Naive thymus-derived CD4-positive, alpha-beta T cell (primary cell): Measurements from ENCODE around the gene MLX. TPM values are rescaled to one million over a fixed set of nuclear protein-coding genes. Genes with fewer than 3 reads are reported as not detected.

Experiments
- ATAC-seq: fragments of 150-1000 bp; cut with Tn5 transposase; 2 replicates; pipeline ENCODE4 v1.10.0; 2021; ENCODE audit warnings: mild to moderate bottlenecking, moderate library complexity
- CTCF ChIA-PET: fragments of 350-600 bp; sonication (Branson Sonifier 250); formaldehyde crosslinking; loops from one replicate; lab custom pipeline; 2021; ENCODE audit warnings: antibody characterized with exemption; lab: Charles Lee
- POLR2A ChIA-PET: fragments of 350-600 bp; sonication (Branson Sonifier 250); formaldehyde crosslinking; loops from one replicate; lab custom pipeline; 2021; ENCODE audit warnings: antibody characterized with exemption, inconsistent platforms; lab: Charles Lee
- DNase-seq, 9 donors: peaks; one replicate each; pipeline versions ENCODE4 v3.0.0 to v3.0.0-alpha.2; 2020 to 2022; ENCODE audit warnings: mixed read lengths in 1 of 9
- H3K27ac ChIP-seq: one replicate; pipeline ENCODE4 v1.7.0; 2013; ENCODE audit warnings: mild to moderate bottlenecking, low read depth, low read length, moderate library complexity
- H3K27me3 ChIP-seq, 2 donors: one replicate each; pipeline ENCODE4 v1.7.0; 2013; ENCODE audit warnings: low read length in 2 of 2, mild to moderate bottlenecking in 2 of 2, moderate library complexity in 2 of 2; ENCODE audit not compliant: control insufficient read depth in 2 of 2, insufficient read depth in 2 of 2
- H3K36me3 ChIP-seq, 3 experiments: 1 replicate in 2 of 3; 2 replicates in 1 of 3; pipeline ENCODE4 v1.7.0; 2013; ENCODE audit warnings: low read length in 3 of 3, mild to moderate bottlenecking in 3 of 3, moderate library complexity in 1 of 3; ENCODE audit not compliant: insufficient read depth in 3 of 3, control insufficient read depth in 2 of 3
- H3K4me1 ChIP-seq, 2 donors: one replicate each; pipeline ENCODE4 v1.7.0; 2013; ENCODE audit warnings: low read length in 2 of 2, mild to moderate bottlenecking in 2 of 2, moderate library complexity in 1 of 2; ENCODE audit not compliant: control insufficient read depth in 2 of 2, insufficient read depth in 2 of 2
- H3K4me3 ChIP-seq: 2 replicates; pipeline ENCODE4 v1.7.0; 2013; ENCODE audit warnings: mild to moderate bottlenecking, low read length
- H3K9me3 ChIP-seq, 3 experiments: 1 replicate in 2 of 3; 2 replicates in 1 of 3; pipeline ENCODE4 v1.7.0; 2013; ENCODE audit warnings: low read length in 3 of 3; ENCODE audit not compliant: control insufficient read depth in 2 of 3
- H3K27ac Mint-ChIP-seq, 9 donors: one replicate each; pipeline ENCODE4 v1.8.0; 2020 to 2022; ENCODE audit warnings: mixed read lengths in 9 of 9, mild to moderate bottlenecking in 8 of 9, moderate library complexity in 5 of 9, inconsistent platforms in 2 of 9
- H3K27me3 Mint-ChIP-seq, 5 donors: one replicate each; pipeline ENCODE4 v1.8.0; 2021 to 2022; ENCODE audit warnings: mixed read lengths in 5 of 5, mild to moderate bottlenecking in 1 of 5
- H3K36me3 Mint-ChIP-seq, 5 donors: one replicate each; pipeline ENCODE4 v1.8.0; 2020 to 2022; ENCODE audit warnings: mixed read lengths in 5 of 5, mild to moderate bottlenecking in 3 of 5, inconsistent platforms in 1 of 5
- H3K4me1 Mint-ChIP-seq, 7 donors: one replicate each; pipeline ENCODE4 v1.8.0; 2020 to 2022; ENCODE audit warnings: mixed read lengths in 7 of 7, mild to moderate bottlenecking in 3 of 7, inconsistent platforms in 1 of 7
- H3K4me3 Mint-ChIP-seq, 10 donors: one replicate each; pipeline ENCODE4 v1.8.0; 2020 to 2022; ENCODE audit warnings: mild to moderate bottlenecking in 10 of 10, mixed read lengths in 10 of 10, moderate library complexity in 6 of 10, inconsistent platforms in 2 of 10
- H3K9me3 Mint-ChIP-seq, 11 donors: one replicate each; pipeline ENCODE4 v1.8.0; 2020 to 2022; ENCODE audit warnings: mixed read lengths in 11 of 11, mild to moderate bottlenecking in 4 of 11, inconsistent platforms in 1 of 11, moderate library complexity in 1 of 11
- intact Hi-C, 2 donors: fragments of 100-400 bp; cut with micrococcal nuclease; formaldehyde crosslinking; loops; one replicate each; pipeline ENCODE4 v1.15.1; 2023
- polyA plus RNA-seq, 2 donors: library from polyadenylated mRNA; unstranded; fragments of 300-500 nt; fragmentation: Illumina TruSeq; gene quantifications; one replicate each; pipeline ENCODE4 v1.2.3, GENCODE V29; 2021
- total RNA-seq, 6 experiments: library from RNA in 5 of 6; stranded (reverse) in 5 of 6; gene quantifications; 1 replicate in 5 of 6; 2 replicates in 1 of 6; pipeline ENCODE4 v1.2.3 and lab custom pipeline; 2021 to 2026

The MLX gene
- total and polyA plus RNA-seq, 7 experiments from 2014 or later, result 28.1 to 73.9 (median 50.1) TPM

DNA sequence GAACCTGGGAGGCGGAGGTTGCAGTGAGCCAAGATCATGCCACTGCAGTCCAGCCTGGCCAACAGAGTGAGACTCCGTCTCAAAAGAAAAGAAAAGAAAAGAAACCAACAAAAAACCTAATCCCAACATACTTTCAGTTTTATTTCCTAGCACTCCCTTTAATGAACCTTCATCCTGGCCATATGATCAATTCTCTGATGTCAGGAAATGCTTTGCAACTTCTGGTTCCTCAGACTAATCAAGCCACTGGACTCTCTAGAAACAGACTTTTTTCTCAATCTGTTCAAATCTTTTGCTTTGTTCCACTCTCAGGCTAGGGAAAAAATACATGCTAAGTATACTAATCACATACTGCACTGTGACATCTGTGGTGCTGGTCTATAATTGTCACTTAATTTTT lies 24.0 kb downstream of the MLX start:
- Mint-ChIP-seq H3K9me3 (peaks cover 0 to 1% (median 0%) of the 10 kb centered on the region in 11 donors), H3K27ac (no peak overlapping the region), H3K4me3 (no peak overlapping the region), H3K27me3 (no peaks in the 10 kb centered on the region), H3K36me3 (peaks cover 5 to 37% (median 13%) of the 10 kb centered on the region in 5 donors), H3K4me1 (peaks cover 6 to 29% (median 20%) of the 10 kb centered on the region in 7 donors)
- Histone ChIP-seq H3K27ac (no peak overlapping the region), H3K4me3 (no peak overlapping the region), H3K27me3 (no peaks in the 10 kb centered on the region), H3K36me3 (peaks cover 19 to 75% (median 28%) of the 10 kb centered on the region in 3 experiments), H3K9me3 (no peaks in the 10 kb centered on the region), H3K4me1 (no peaks in the 10 kb centered on the region)
- intact Hi-C loops, result no loop called here
- ChIA-PET CTCF (interaction anchor here (0.7 kb wide), 1 partner anchor 191 kb away, joined by 3 read pairs; no protein-coding TSS in a partner anchor), POLR2A (interaction anchor here (0.7 to 1.4 kb wide), 2 partner anchors 13 to 22 kb away, joined by 3 to 4 read pairs; no protein-coding TSS in a partner anchor)
- DNase-seq (no peak), ATAC-seq (no peak)

GRCh38 chr17:42591411-42591810 lies 24.5 kb downstream of the MLX start:
- no peaks in the 10 kb centered on the region for H3K27me3 Mint-ChIP-seq
- H3K36me3 ChIP-seq, result peaks cover 14 to 71% (median 23%) of the 10 kb centered on the region in 3 experiments
- ATAC-seq, result no peak
- no peaks in the 10 kb centered on the region for H3K9me3 ChIP-seq
- intact Hi-C loops, result no loop called here
- ChIA-PET CTCF (interaction anchor here (0.6 to 1.4 kb wide), 2 partner anchors 13 to 133 kb away, joined by 3 to 4 read pairs; no protein-coding TSS in a partner anchor), POLR2A (interaction anchor here (0.7 to 1.2 kb wide), 2 partner anchors 13 to 23 kb away, joined by 3 read pairs; no protein-coding TSS in a partner anchor)
- H3K4me1 Mint-ChIP-seq, result peaks cover 5 to 32% (median 22%) of the 10 kb centered on the region in 7 donors
- peaks cover 5 to 36% (median 16%) of the 10 kb centered on the region in 5 donors for H3K36me3 Mint-ChIP-seq
- H3K27ac Mint-ChIP-seq, result no peak overlapping the region
- no peak overlapping the region for H3K4me3 ChIP-seq
- no peaks in the 10 kb centered on the region for H3K27me3 ChIP-seq
- H3K4me1 ChIP-seq, result no peaks in the 10 kb centered on the region
- no peak for DNase-seq
- peaks cover 0 to 1% (median 0%) of the 10 kb centered on the region in 11 donors for H3K9me3 Mint-ChIP-seq
- H3K27ac ChIP-seq, result no peak overlapping the region
- no peak overlapping the region for H3K4me3 Mint-ChIP-seq

DNA sequence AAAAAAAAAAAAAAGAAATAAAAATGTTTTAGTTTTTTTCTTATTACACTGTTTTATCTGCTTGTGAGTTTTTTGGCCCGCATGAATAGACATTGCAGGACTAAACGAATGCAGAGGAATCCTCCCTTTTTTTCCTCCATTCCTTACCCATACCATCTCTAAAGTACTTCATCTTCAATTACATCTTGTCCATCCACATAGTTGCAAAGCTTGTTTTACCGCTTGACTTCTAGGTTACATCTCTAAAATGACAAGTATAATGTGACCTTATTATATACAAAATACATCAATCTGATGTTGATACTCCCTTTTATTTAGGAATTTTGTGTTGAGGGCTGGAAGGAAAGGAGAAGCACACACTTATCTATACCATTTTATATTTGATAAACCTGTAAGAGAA lies 29.5 kb downstream of the MLX start:
- H3K27ac ChIP-seq, result no peak overlapping the region
- H3K9me3 Mint-ChIP-seq, result no peaks in the 10 kb centered on the region
- H3K27me3 Mint-ChIP-seq, result no peaks in the 10 kb centered on the region

DNA sequence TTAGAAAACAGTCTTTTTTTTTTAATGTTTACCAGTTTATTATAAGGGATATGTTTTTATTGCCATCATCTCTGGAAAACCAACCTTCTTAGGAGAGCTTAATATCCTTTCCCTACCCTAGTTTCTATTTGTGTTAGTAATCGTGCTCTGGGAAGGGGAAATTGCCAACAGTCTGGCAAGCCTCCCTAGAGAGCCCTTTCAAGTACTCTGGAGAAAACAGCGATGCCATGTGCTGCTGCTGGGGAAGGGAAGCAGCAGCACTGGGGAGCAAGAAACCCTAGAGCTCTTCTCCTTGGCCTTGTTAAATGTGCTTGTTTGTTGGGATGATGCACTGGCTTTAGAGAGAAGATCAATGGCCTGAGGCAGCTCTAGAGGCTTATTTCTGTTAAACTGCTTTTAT lies 32.0 kb downstream of the MLX start:
- Mint-ChIP-seq H3K4me3 (peak overlapping the region in 7 of 10 donors; percentile 17 to 65 (median 38)), H3K4me1 (peaks cover 13 to 48% (median 41%) of the 10 kb centered on the region in 7 donors), H3K9me3 (no peaks in the 10 kb centered on the region), H3K27me3 (no peaks in the 10 kb centered on the region), H3K36me3 (peaks cover 3 to 26% (median 15%) of the 10 kb centered on the region in 5 donors), H3K27ac (peak overlapping the region in 5 of 9 donors; percentile 19 to 71 (median 33))
- no peaks in the 10 kb centered on the region for H3K27me3 ChIP-seq
- H3K27ac ChIP-seq, result no peak overlapping the region
- no peak for ATAC-seq
- intact Hi-C loops, result no loop called here
- peaks cover 0 to 19% (median 3%) of the 10 kb centered on the region in 3 experiments for H3K36me3 ChIP-seq
- CTCF ChIA-PET, result interaction anchor here (0.7 kb wide), 1 partner anchor 9 kb away, joined by 3 read pairs; no protein-coding TSS in a partner anchor
- H3K4me1 ChIP-seq, result peaks cover 0 to 7% of the 10 kb centered on the region in 2 donors
- no peaks in the 10 kb centered on the region for H3K9me3 ChIP-seq
- POLR2A ChIA-PET, result interaction anchor here (0.6 to 3.7 kb wide), 4 partner anchors 9 to 80 kb away, joined by 3 to 25 read pairs (median 4); partner anchors contain the start of genes RETREG3 and TUBG1
- no peak overlapping the region for H3K4me3 ChIP-seq
- no peak for DNase-seq

More for the DNA sequence above, 29.5 kb downstream of the MLX start:
- DNase-seq (no peak), ATAC-seq (no peak)
- no peaks in the 10 kb centered on the region for H3K9me3 ChIP-seq
- H3K4me1 Mint-ChIP-seq, result peaks cover 16 to 46% (median 37%) of the 10 kb centered on the region in 7 donors
- H3K27me3 ChIP-seq, result no peaks in the 10 kb centered on the region
- peaks cover 3 to 30% (median 8%) of the 10 kb centered on the region in 3 experiments for H3K36me3 ChIP-seq
- H3K36me3 Mint-ChIP-seq, result peaks cover 0 to 28% (median 8%) of the 10 kb centered on the region in 5 donors
- peak overlapping the region in 1 of 9 donors; percentile 33 for H3K27ac Mint-ChIP-seq
- intact Hi-C loops, result no loop called here
- H3K4me3 ChIP-seq, result no peak overlapping the region
- POLR2A ChIA-PET, result interaction anchor here (0.6 to 1.4 kb wide), 3 partner anchors 10 to 36 kb away, joined by 3 read pairs; no protein-coding TSS in a partner anchor
- H3K4me3 Mint-ChIP-seq, result no peak overlapping the region
- peaks cover 0 to 7% of the 10 kb centered on the region in 2 donors for H3K4me1 ChIP-seq
- CTCF ChIA-PET, result interaction anchor here (0.6 to 1.0 kb wide), 2 partner anchors 16 to 143 kb away, joined by 3 to 4 read pairs; no protein-coding TSS in a partner anchor

- H3K27ac ChIP-seq, result no peak overlapping the region
- ATAC-seq, result no peak
- no peaks in the 10 kb centered on the region for H3K9me3 ChIP-seq
- peak overlapping the region in 3 of 9 donors; percentile 41 to 63 (median 55) for H3K27ac Mint-ChIP-seq
- H3K9me3 Mint-ChIP-seq, result no peaks in the 10 kb centered on the region
- no peak for DNase-seq
- no peak overlapping the region for H3K4me3 ChIP-seq
- no peaks in the 10 kb centered on the region for H3K27me3 ChIP-seq
- ChIA-PET CTCF (no interaction called here), POLR2A (no interaction called here)
- no peaks in the 10 kb centered on the region for H3K27me3 Mint-ChIP-seq
- H3K36me3 Mint-ChIP-seq, result peaks cover 3 to 36% (median 21%) of the 10 kb centered on the region in 5 donors
- intact Hi-C loops, result no loop called here
- peak overlapping the region in 6 of 10 donors; percentile 21 to 95 (median 44) for H3K4me3 Mint-ChIP-seq
- H3K4me1 Mint-ChIP-seq, result peaks cover 44 to 84% (median 71%) of the 10 kb centered on the region in 7 donors
- H3K36me3 ChIP-seq, result peaks cover 0 to 12% (median 0%) of the 10 kb centered on the region in 3 experiments
- peaks cover 30 to 45% of the 10 kb centered on the region in 2 donors for H3K4me1 ChIP-seq
These were observed 36.4 kb downstream of the MLX start for GRCh38 chr17:42603318-42603717.

DNA sequence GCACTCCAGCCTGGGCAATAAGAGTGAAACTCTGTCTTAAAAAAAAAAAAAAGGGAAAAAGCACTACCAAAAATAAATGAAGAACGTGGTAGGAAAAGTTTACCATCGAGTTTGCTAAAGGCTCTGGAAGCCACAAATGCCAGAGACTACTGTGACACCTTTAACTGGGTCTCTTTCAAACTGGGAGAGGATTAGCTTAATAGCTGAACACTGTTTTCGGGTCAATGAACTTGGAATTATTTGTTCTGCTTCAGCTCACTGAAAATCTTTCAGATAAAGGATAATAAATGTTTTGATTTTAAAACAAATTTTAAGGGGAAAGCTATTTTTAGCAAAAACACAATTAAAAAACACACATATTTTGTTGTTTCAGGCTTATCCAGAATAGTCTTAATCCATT lies 40.9 kb downstream of the MLX start:
- peak overlapping the region; percentile 89 for H3K27ac ChIP-seq
- H3K27me3 ChIP-seq, result no peaks in the 10 kb centered on the region
- DNase-seq (no peak), ATAC-seq (no peak)
- Mint-ChIP-seq H3K27me3 (peaks cover 0 to 2% (median 0%) of the 10 kb centered on the region in 5 donors), H3K4me3 (peak overlapping the region; percentile 95 to 100 (median 100)), H3K9me3 (peaks cover 0 to 4% (median 0%) of the 10 kb centered on the region in 11 donors), H3K4me1 (peaks cover 45 to 70% (median 55%) of the 10 kb centered on the region in 7 donors), H3K27ac (peak overlapping the region in 8 of 9 donors; percentile 94 to 100 (median 98)), H3K36me3 (peaks cover 3 to 32% (median 18%) of the 10 kb centered on the region in 5 donors)
- H3K36me3 ChIP-seq, result peaks cover 0 to 14% (median 0%) of the 10 kb centered on the region in 3 experiments
- peak overlapping the region; percentile 85 for H3K4me3 ChIP-seq
- peaks cover 30 to 38% of the 10 kb centered on the region in 2 donors for H3K4me1 ChIP-seq
- no peaks in the 10 kb centered on the region for H3K9me3 ChIP-seq
- ChIA-PET CTCF (interaction anchor here (0.7 to 2.6 kb wide), 6 partner anchors 26 to 148 kb away, joined by 3 to 17 read pairs (median 3); partner anchors contain the start of genes PLEKHH3 and PSMC3IP), POLR2A (interaction anchor here (0.7 to 3.1 kb wide), 13 partner anchors 9 to 1496 kb away, joined by 3 to 28 read pairs (median 4); partner anchors contain the start of genes EIF1, MLX and PSMC3IP)
- intact Hi-C loops, result loop anchor here (2.0 to 5.0 kb wide), 9 partner anchors 45 to 1515 kb away; partner anchors contain the start of genes COASY (in 2 of the 2), CNP (in 1 of the 2), DHX8 (in 1 of the 2) and HDAC5 (in 1 of the 2)
